A549 (cell line): Measurements from ENCODE around the gene FRMD3. TPM values are rescaled to one million over a fixed set of nuclear protein-coding genes. Genes with fewer than 3 reads are reported as not detected.

Experiments used
- ATAC-seq, 2 experiments: fragments of 200-7000 bp in 1 of 2; fragments of >200 bp in 1 of 2; cut with Nextera tagmentation in 1 of 2; cut with Tn5 transposase in 1 of 2; 3 replicates each; pipeline versions ENCODE4 v1.8.0 to v1.9.1; 2018 to 2020; ENCODE audit warnings: mild to moderate bottlenecking in 1 of 2, moderate library complexity in 1 of 2
- CTCF ChIA-PET: fragments of 300-600 bp; sonication (Branson Sonifier 250); formaldehyde crosslinking; extraction: SDS; loops from one replicate; lab custom pipeline; 2021; ENCODE audit warnings: antibody characterized with exemption, inconsistent platforms; lab: Yijun Ruan, JAX
- POLR2A ChIA-PET: fragments of 350-600 bp; formaldehyde crosslinking; extraction: SDS; loops from one replicate; lab custom pipeline; 2021; ENCODE audit warnings: antibody characterized with exemption, inconsistent platforms; lab: Yijun Ruan, JAX
- DNase-seq, 2 experiments: peaks; one replicate each; pipeline versions ENCODE4 v3.0.0 to v3.0.0-alpha.2; 2011 to 2016; ENCODE audit warnings: low read depth in 1 of 2, low spot score in 1 of 2
- FAIRE-seq: peaks from 2 replicates; lab custom pipeline; 2011; peaks lifted over from hg19 to GRCh38; lab: Jason Lieb, UNC
- H3K27ac ChIP-seq, 2 experiments: fragments of >200 bp; sonication (Bioruptor Twin); formaldehyde crosslinking; 3 replicates each; pipeline ENCODE4 v1.5.1; 2016 to 2017
- H3K4me1 ChIP-seq: fragments of >200 bp; sonication (Bioruptor Twin); formaldehyde crosslinking; 3 replicates; pipeline ENCODE4 v1.6.1; 2016
- H3K4me2 ChIP-seq: fragments of >200 bp; sonication (Bioruptor Twin); formaldehyde crosslinking; 3 replicates; pipeline ENCODE4 v1.6.1; 2016
- H3K4me3 ChIP-seq: fragments of >200 bp; sonication (Bioruptor Twin); formaldehyde crosslinking; 3 replicates; pipeline ENCODE4 v1.5.1; 2016
- H3K9me3 ChIP-seq: fragments of >200 bp; sonication (Bioruptor Twin); formaldehyde crosslinking; 3 replicates; pipeline ENCODE4 v1.6.1; 2016
- ATOH8 ChIP-seq: fragments of 250-450 bp; sonication (Bioruptor Pico); IDR thresholded peaks from 2 replicates; pipeline ENCODE4 v1.5.0; 2020; ENCODE audit warnings: low read depth, mild to moderate bottlenecking, moderate library complexity
- CBX2 ChIP-seq: fragments of 200-600 bp; sonication (generic); IDR thresholded peaks from 2 replicates; pipeline ENCODE4 v1.6.1; 2016; ENCODE audit warnings: low read depth, mild to moderate bottlenecking, borderline replicate concordance
- CBX8 ChIP-seq: fragments of 200-600 bp; sonication (generic); IDR thresholded peaks from 2 replicates; pipeline ENCODE4 v1.6.1; 2016
- CHD2 ChIP-seq: fragments of 150-350 bp; IDR thresholded peaks from 2 replicates; pipeline ENCODE4 v1.6.1; 2014; ENCODE audit warnings: low read length; ENCODE audit not compliant: partially characterized antibody
- CHD4 ChIP-seq: fragments of 200-600 bp; sonication (generic); IDR thresholded peaks from 2 replicates; pipeline ENCODE4 v1.6.1; 2016; ENCODE audit warnings: antibody characterized with exemption, mild to moderate bottlenecking, borderline replicate concordance
- EHF ChIP-seq: fragments of 250-450 bp; sonication (Bioruptor Pico); IDR thresholded peaks from 2 replicates; pipeline ENCODE4 v1.5.0; 2020; ENCODE audit warnings: mild to moderate bottlenecking
- ESRRA ChIP-seq: fragments of 150-350 bp; IDR thresholded peaks from 2 replicates; pipeline ENCODE4 v1.6.1; 2014; ENCODE audit warnings: mild to moderate bottlenecking, low read length, borderline replicate concordance
- FOSL2 ChIP-seq, 2 experiments: fragments of 450-650 bp in 1 of 2; fragments of >200 bp in 1 of 2; sonication (Bioruptor Twin) in 1 of 2; formaldehyde crosslinking; IDR thresholded peaks; 2 replicates each; pipeline versions ENCODE4 v1.5.0 to v1.6.1; 2016 to 2020; ENCODE audit warnings: mild to moderate bottlenecking in 1 of 2, moderate library complexity in 1 of 2
- FOXS1 ChIP-seq: fragments of 250-450 bp; sonication (Bioruptor Pico); IDR thresholded peaks from 2 replicates; pipeline ENCODE4 v1.5.0; 2020; ENCODE audit warnings: mild to moderate bottlenecking, moderate library complexity
- HDAC2 ChIP-seq: fragments of 200-600 bp; sonication (generic); IDR thresholded peaks from 2 replicates; pipeline ENCODE4 v1.6.1; 2016
- HEYL ChIP-seq: fragments of 250-450 bp; sonication (Bioruptor Pico); IDR thresholded peaks from 2 replicates; pipeline ENCODE4 v1.8.0; 2021; ENCODE audit warnings: mild to moderate bottlenecking, moderate library complexity
- HOXA7 ChIP-seq: fragments of 250-450 bp; sonication (Bioruptor Pico); IDR thresholded peaks from 2 replicates; pipeline ENCODE4 v1.5.0; 2020; ENCODE audit warnings: mild to moderate bottlenecking, moderate library complexity
- JUN ChIP-seq, 2 experiments: fragments of >200 bp; sonication (Bioruptor Twin); formaldehyde crosslinking; IDR thresholded peaks; 2 replicates in 1 of 2; 3 replicates in 1 of 2; pipeline ENCODE4 v1.6.1; 2016 to 2017
- JUNB ChIP-seq: fragments of >200 bp; sonication (Bioruptor Twin); formaldehyde crosslinking; IDR thresholded peaks from 2 replicates; pipeline ENCODE4 v1.6.1; 2016
- KDM5A ChIP-seq: fragments of 200-600 bp; sonication (generic); IDR thresholded peaks from 2 replicates; pipeline ENCODE4 v1.6.1; 2016; ENCODE audit warnings: antibody characterized with exemption, mild to moderate bottlenecking
- PHF8 ChIP-seq: fragments of 200-600 bp; sonication (generic); IDR thresholded peaks from 2 replicates; pipeline ENCODE4 v1.6.1; 2016; ENCODE audit warnings: low read depth, mild to moderate bottlenecking, antibody characterized with exemption, moderate library complexity, borderline replicate concordance
- POLR2A ChIP-seq: IDR thresholded peaks from 2 replicates; pipeline ENCODE4 v1.6.1; 2012; ENCODE audit warnings: mild to moderate bottlenecking, low read length
- RFX5 ChIP-seq: fragments of 450-650 bp; IDR thresholded peaks from 2 replicates; pipeline ENCODE4 v1.7.1; 2014; ENCODE audit warnings: antibody characterized with exemption, mild to moderate bottlenecking, moderate library complexity
- RNF2 ChIP-seq: fragments of 200-600 bp; sonication (generic); IDR thresholded peaks from 2 replicates; pipeline ENCODE4 v1.6.1; 2016; ENCODE audit warnings: low read depth, mild to moderate bottlenecking, antibody characterized with exemption, moderate library complexity, borderline replicate concordance
- ZNF302 ChIP-seq: fragments of 250-450 bp; sonication (Bioruptor Pico); IDR thresholded peaks from 2 replicates; pipeline ENCODE4 v1.9.0; 2021; ENCODE audit warnings: inconsistent platforms, mild to moderate bottlenecking, moderate library complexity
- WGBS: methylation state at CpG from one replicate; pipeline ENCODE4 v1.1.6; 2017; ENCODE audit errors: missing lambda C conversion rate; 5-methylcytosine and 5-hydroxymethylcytosine counted together
- polyA plus RNA-seq, 4 experiments: library from polyadenylated mRNA; depleted of rRNA in 3 of 4; stranded (reverse); fragments of >200 nt; fragmentation: RNase III in 1 of 4; extraction: RNeasy Plus Mini Kit Qiagen cat#74134 plus additional on column Dnase treatment in 1 of 4; gene quantifications; 2 replicates in 3 of 4; 3 replicates in 1 of 4; pipeline ENCODE4 v1.2.3, GENCODE V29; 2011 to 2017
- TF ChIP-seq, protein P1 (sequence below): fragments of 450-650 bp; IDR thresholded peaks from 2 replicates; pipeline ENCODE4 v1.6.1; 2014; ENCODE audit warnings: antibody characterized with exemption
- TF ChIP-seq, protein P2 (sequence below): fragments of >200 bp; sonication (Bioruptor Twin); formaldehyde crosslinking; IDR thresholded peaks from 3 replicates; pipeline ENCODE4 v1.5.1; 2016

FRMD3 gene
- polyA plus RNA-seq, 2 of the 4 experiments (the other 2 are of a cell fraction), result 1.7 to 3.3 TPM

DNA sequence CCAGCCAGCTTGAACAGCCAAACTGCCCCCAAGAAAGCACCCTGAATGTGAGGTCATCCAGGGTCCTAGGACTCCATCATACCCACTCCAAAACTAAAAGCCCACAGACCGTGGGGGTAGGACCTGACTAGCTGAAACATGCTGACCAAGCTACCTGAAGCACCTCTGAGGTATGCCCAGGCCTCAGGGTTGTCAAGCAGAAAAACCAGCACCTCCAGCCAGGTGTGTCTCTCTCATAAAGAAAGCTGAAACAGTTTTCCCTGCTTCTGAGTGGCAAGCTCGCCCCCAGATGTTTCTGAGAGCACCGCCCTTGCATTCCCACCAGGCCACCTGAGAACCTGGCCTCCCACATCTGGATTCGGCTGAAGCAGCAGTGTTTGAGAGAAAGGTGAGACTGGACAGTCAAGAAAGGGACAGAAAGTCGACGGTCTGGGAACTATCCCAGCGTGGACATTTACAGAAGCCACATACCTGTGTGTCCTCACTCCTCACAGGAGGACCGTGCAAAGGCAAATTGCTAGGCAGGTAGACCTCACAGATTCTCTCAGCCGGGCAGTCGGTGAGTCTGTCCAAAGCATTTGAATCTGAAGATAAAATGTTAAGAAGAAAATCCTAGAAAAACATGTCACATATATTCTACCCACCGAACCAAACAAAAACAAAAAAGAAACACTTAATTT lies 319.6 kb downstream of the FRMD3 start (continued):
- TF ChIP-seq PHF8, result no peak

- 63% methylated on average over 3 of the region's 3 CpGs for WGBS
- Histone ChIP-seq H3K9me3 (no peaks in the 10 kb centered on the region), H3K27ac (no peak overlapping the region), H3K4me2 (no peak overlapping the region), H3K4me3 (no peak overlapping the region), H3K4me1 (no peaks in the 10 kb centered on the region)
- FAIRE-seq (no peak), DNase-seq (no peak), ATAC-seq (no peak)
- no peak for TF ChIP-seq CHD4
- no peak for TF ChIP-seq FOSL2 (IDR thresholded peaks at IDR 0.05)
- TF ChIP-seq FOSL2 (CRISPR knock-in tag; IDR thresholded peaks at IDR 0.05), result no peak
- TF ChIP-seq, protein P1, sequence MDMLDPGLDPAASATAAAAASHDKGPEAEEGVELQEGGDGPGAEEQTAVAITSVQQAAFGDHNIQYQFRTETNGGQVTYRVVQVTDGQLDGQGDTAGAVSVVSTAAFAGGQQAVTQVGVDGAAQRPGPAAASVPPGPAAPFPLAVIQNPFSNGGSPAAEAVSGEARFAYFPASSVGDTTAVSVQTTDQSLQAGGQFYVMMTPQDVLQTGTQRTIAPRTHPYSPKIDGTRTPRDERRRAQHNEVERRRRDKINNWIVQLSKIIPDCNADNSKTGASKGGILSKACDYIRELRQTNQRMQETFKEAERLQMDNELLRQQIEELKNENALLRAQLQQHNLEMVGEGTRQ, result no peak
- CTCF ChIA-PET, result interaction anchor here (0.9 to 1.2 kb wide), 2 partner anchors 11 to 18 kb away, joined by 3 read pairs; no protein-coding TSS in a partner anchor
- POLR2A ChIA-PET, result no interaction called here
Observed at GRCh38 chr9:83209188-83209731, 328.9 kb downstream of the FRMD3 start.

- DNase-seq, result no peak
- FAIRE-seq, result no peak
Observed at GRCh38 chr9:83208065-83208850, 329.9 kb downstream of the FRMD3 start.

More at GRCh38 chr9:83208065-83208850, 329.9 kb downstream of the FRMD3 start:
- ATAC-seq, result no peak
- Histone ChIP-seq H3K4me1 (no peaks in the 10 kb centered on the region), H3K4me3 (no peak overlapping the region), H3K27ac (no peak overlapping the region), H3K9me3 (no peaks in the 10 kb centered on the region), H3K4me2 (no peak overlapping the region)
- ChIA-PET POLR2A (no interaction called here), CTCF (interaction anchor here (1.1 to 1.2 kb wide), 2 partner anchors 17 to 388 kb away, joined by 3 read pairs; no protein-coding TSS in a partner anchor)
- 78% methylated on average over 9 of the region's 9 CpGs for WGBS
- TF ChIP-seq HDAC2 (no peak), HEYL (CRISPR knock-in tag) (no peak), JUNB (no peak), CBX2 (no peak), EHF (CRISPR knock-in tag) (no peak), HOXA7 (CRISPR knock-in tag) (no peak), ATOH8 (CRISPR knock-in tag) (no peak), RFX5 (no peak), ESRRA (no peak), KDM5A (no peak), ZNF302 (no peak), RNF2 (no peak), POLR2A (no peak), CBX8 (no peak), JUN (IDR thresholded peaks at IDR 0.05) (no peak), CHD2 (no peak), FOXS1 (CRISPR knock-in tag) (no peak)
- TF ChIP-seq, protein P2, sequence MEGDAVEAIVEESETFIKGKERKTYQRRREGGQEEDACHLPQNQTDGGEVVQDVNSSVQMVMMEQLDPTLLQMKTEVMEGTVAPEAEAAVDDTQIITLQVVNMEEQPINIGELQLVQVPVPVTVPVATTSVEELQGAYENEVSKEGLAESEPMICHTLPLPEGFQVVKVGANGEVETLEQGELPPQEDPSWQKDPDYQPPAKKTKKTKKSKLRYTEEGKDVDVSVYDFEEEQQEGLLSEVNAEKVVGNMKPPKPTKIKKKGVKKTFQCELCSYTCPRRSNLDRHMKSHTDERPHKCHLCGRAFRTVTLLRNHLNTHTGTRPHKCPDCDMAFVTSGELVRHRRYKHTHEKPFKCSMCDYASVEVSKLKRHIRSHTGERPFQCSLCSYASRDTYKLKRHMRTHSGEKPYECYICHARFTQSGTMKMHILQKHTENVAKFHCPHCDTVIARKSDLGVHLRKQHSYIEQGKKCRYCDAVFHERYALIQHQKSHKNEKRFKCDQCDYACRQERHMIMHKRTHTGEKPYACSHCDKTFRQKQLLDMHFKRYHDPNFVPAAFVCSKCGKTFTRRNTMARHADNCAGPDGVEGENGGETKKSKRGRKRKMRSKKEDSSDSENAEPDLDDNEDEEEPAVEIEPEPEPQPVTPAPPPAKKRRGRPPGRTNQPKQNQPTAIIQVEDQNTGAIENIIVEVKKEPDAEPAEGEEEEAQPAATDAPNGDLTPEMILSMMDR, result no peak
